ENCODE measurements around the gene PDSS1.

PDSS1 gene

DNA sequence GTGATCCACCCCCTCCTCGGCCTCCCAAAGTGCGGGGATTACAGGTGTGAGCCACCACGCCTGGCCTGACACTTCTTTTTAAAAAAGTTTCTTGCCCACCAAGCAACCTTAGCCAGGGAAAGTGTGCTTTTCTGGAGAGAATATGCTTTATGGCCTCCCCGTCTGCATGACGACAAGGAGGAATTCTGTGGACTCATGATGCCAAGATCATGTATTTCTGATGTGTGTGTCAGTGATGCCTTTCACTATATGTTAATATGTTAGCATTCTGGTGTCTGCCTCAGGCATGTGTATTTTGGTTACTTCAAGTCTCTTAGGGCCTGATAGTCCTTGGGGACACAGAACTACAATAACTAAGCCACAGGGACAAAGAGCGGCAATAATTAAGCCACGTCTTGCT lies 2.1 kb downstream of the PDSS1 start:
- DNase-seq, result no peak

DNA sequence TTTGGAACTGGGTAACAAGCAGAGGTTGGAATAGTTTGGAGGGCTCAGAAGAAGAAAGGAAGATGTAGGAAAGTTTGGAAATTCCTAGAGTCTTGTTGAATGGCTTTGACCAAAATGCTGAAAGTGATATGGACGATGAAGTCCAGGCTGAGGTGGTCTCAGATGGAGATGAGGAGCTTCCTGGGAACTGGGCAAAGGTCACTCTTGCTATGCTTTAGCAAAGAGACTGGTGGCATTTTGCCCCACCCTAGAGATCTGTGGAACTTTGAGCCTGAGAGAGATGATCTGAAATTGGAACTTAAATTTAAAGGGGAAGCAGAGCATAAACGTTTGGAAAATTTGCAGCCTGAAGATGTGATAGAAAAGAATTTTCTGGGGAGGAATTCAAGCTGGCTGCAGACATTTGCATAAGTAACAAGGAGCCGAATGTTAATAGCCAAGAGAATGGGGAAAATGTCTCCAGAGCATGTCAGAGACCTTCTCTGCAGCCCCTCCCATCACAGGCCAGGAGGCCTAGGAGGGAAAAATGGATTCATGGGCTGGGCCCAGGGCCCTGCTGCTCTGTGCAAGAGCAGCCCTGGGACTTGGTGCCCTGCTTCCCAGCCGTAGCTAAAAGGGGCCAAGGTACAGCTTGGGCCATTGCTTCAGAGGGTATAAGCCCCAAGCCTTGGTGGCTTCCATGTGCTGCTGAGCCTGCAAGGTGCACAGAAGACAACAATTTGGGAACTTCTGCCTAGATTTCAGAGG lies 3.6 kb downstream of the PDSS1 start:
- DNase-seq, result no peak

- no peak for DNase-seq
These were observed 5.6 kb downstream of the PDSS1 start for GRCh38 chr10:26703096-26703495.

- DNase-seq, result no peak
These were observed 6.5 kb downstream of the PDSS1 start for GRCh38 chr10:26703974-26704373.

DNA sequence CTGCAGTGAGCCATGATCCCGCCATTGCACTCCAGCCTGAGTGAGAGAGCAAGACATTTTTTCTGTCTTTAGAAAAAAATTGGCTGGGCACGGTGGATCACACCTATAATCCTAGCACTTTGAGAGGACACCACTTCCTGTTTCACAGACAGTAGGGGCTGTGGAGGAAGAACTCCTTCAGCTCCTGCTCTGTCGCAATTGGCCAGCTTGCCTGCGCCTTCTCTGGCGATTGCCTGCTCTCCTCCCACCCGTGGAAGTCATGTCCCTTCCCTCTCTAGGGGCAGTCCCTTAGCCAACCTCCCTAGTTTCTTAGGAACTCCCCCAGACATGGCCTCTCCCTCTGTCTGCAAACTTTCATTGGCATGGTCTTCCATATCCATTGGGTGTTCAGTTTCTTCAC lies 8.7 kb downstream of the PDSS1 start:
- DNase-seq, result no peak

DNA sequence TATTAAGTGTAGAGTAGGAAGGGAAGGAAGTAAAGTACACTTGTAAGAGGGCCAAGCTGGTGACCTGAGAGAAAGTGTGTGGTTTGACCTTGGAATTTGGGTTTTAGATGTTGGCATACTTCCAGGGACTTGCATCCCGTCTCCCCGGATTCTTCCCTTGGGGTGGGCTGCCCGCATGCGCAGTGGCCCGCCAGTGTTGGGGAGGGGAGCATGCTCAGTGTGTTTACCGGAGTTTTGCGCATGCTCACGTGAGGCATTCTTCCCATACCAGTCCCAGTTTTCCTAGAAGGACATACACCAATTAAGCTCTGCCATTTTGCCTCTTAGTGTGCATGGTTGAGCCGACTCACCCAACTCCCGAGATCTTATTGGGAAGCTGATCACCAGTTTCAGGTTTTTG lies 9.4 kb downstream of the PDSS1 start:
- no peak for DNase-seq

GRCh38 chr10:26711324-26711723 lies 13.8 kb downstream of the PDSS1 start:
- DNase-seq, result no peak

- no peak for DNase-seq
These were observed 17.1 kb downstream of the PDSS1 start for GRCh38 chr10:26714415-26715136.

GRCh38 chr10:26715137-26715487 lies 17.6 kb downstream of the PDSS1 start:
- DNase-seq, result no peak

- no peak for DNase-seq
These were observed 20.0 kb downstream of the PDSS1 start for GRCh38 chr10:26717476-26717875.

DNA sequence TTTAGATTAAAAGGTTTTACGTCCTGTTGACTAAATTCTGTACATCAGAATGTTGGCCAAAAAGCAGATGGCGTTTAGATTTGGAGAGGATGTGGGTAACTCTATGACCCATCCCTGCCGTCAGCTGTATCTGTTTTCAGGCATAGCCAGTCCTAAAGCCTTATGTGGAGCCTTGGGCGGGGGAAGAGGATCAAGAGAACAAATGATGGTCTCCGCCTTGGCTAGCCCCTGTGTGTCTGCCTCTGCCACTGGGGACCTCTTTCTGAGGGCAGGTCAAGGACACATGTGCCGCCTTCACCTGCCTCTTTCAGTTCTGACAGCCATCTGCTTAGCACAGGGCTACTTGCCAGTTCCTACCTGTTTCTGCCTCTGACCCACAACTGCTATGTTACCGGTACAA lies 24.1 kb downstream of the PDSS1 start:
- DNase-seq, result no peak

- DNase-seq, result no peak
These were observed 25.5 kb downstream of the PDSS1 start for GRCh38 chr10:26723016-26723415.

- DNase-seq, result peak; percentile 69
These were observed 28.6 kb downstream of the PDSS1 start for GRCh38 chr10:26725837-26726727.

GRCh38 chr10:26727005-26727404 lies 29.5 kb downstream of the PDSS1 start:
- no peak for DNase-seq

DNA sequence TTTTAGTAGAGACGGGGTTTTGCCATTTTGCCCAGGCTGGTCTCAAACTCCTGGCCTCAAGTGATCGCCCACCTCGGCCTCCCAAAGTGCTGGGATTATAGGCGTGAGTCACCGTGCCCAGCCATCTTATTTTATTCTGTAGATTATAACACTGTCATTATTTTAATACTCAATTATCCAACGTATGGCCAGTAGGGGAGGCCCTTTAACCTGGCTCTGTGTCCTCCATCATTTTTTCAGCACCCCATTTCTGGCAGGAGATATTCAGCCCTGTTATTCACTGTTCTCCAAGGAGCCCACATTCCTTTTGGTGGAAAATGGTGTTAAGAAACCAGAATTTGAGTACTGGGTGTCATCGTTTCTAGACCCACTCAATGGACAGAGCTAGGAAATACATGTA lies 31.5 kb downstream of the PDSS1 start:
- no peak for DNase-seq

- DNase-seq, result no peak
These were observed 31.9 kb downstream of the PDSS1 start for GRCh38 chr10:26729395-26729794.

GRCh38 chr10:26730552-26730951 lies 33.1 kb downstream of the PDSS1 start:
- DNase-seq, result no peak

DNA sequence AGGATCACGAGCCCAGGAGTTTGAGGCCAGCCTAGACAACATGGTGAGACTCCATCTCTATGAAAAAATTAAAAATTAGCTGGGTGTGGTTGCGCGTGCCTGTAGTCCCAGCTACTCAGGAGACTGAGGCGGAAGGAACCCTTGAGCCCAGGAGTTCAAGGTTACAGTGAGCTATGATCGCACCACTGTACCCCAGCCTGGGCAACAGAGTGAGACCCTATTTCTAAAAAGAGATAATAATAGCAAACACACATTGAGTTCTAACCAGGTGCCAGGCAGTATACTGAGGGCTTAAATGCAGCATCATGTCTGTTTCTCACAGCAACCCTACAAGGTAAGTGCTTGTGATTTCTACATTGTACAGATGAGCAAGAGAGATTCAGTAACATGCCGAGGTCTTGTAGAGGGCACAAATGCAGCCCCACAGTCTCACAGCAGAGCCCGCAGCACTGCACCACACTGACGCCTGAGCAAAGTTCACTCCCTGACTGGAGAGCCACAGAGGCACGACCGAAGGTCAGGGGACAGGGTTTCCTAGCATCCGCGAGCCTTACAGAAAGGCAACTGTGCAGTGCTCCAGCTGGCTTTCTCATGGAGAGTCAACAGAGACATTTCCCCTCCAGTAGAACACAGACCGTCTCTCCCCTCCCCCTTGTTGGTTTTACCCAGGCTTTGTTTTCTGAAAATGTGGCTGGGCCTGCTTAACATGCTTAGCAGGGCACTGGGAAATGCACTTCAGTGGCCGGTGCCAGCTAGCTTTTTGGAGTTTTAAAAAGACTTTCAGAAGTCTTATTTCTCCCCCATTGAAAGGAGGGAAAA lies 36.5 kb downstream of the PDSS1 start:
- no peak for DNase-seq

GRCh38 chr10:26735435-26735834 lies 37.9 kb downstream of the PDSS1 start:
- DNase-seq, result no peak

- DNase-seq, result no peak
These were observed 40.2 kb downstream of the PDSS1 start for GRCh38 chr10:26737730-26738129.

DNA sequence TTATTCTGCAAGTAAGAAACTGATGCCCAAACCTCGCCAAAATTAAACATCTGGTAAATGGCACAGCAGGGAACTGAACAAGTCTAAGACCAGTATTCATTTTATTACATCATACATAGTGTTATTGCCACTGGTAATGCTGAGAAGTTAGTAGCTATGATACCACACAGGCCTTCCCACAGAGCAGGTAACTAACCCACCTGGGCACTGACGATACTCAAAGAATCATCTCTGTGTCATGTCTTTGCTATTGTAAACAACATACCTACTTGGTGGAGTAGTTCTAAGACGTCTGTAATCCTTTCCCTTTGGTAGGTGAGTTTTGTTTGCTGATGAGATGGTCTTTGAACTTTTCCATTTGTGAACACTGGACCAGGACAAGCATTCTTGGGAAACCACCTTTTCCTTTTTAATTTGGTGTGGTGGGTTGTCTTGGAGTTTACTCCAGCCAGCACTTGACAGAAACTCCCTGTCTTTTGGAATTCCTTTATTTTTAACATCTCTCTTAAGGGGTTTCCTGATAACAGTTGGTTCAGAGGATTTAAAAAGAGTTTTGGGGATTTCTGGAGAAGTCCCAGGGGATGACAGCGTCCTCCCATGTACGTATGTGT lies 40.9 kb downstream of the PDSS1 start:
- no peak for DNase-seq

DNA sequence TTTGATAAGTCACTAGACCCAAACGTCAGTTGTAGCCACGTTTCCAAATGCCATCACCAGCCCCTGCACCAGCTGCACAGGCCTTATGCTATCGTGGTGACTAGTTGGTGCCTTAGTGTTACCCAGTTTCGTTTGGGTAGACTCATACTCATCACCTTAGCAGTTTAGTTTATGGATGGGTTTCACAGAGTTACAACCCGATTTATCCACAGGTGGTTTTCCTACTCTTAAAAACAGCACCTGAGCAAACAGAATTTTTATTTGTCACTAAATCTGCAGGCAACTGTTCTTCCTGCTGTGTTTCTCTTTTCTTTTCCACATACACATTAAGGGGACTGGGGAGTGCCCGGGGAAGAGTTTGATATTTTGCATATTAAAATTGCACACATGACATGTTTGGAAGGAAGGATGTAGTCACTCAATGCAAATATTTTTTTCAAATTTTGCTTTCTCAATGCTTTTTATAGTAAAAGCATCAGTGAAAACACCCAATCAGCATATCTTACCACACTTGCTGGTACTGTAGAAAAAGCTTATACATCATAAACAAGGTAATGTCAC lies 41.6 kb downstream of the PDSS1 start:
- no peak for DNase-seq
